Stimulated activated CD8-positive, alpha-beta memory T cell treated with anti-CD3 and anti-CD28 coated beads, Interleukin-2, amount 100 ng/mL, for 1 hour (primary cell): ENCODE data around the gene DNAH6.
"Not testable (repeated sequence)": the region's sequence is repeated elsewhere in the genome, so short reads cannot be mapped to it uniquely, and the experiment has no call there.

Experiments
- DNase-seq, 2 donors: peaks; one replicate each; pipeline ENCODE4 v3.0.0-alpha.2; 2020; ENCODE audit warnings: low read depth in 2 of 2

The DNAH6 gene

DNA sequence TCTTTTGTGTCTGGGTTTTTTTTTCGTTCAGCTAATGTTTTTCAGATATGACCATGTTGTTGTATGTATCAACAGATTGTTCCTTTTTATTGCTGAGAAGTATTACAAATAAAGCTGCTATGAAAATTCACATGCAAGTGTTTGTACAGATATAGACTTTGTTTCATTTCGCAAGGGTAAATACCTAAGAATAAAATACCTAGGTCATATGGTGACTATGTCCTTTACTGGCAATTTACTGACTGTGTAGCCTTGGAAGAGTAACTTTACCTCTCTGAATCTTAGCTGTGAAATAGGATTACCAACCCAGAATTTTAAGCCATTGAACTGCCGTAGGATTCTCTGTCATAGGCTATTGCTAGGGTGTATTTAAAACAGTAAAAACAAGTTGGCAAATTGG lies 19.0 kb upstream of the DNAH6 start:
- no peak for DNase-seq

- no peak for DNase-seq
Observed at GRCh38 chr2:84498150-84498799, 18.0 kb upstream of the DNAH6 start.

DNA sequence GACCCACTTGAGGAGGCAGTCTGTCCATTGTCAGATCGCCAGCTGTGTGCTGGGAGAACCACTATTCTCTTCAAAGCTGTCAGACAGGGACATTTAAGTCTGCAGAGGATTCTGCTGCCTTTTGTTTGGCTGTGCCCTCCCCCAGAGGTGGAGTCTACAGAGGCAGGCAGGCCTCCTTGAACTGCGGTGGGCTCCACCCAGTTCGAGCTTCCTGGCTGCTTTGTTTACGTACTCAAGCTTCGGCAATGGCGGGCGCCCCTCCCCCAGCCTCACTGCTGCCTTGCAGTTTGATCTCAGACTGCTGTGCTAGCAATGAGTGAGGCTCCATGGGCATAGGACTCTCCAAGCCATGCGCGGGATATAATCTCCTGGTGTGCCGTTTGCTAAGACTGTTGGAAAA lies 5.3 kb upstream of the DNAH6 start:
- DNase-seq = not testable (repeated sequence)

DNA sequence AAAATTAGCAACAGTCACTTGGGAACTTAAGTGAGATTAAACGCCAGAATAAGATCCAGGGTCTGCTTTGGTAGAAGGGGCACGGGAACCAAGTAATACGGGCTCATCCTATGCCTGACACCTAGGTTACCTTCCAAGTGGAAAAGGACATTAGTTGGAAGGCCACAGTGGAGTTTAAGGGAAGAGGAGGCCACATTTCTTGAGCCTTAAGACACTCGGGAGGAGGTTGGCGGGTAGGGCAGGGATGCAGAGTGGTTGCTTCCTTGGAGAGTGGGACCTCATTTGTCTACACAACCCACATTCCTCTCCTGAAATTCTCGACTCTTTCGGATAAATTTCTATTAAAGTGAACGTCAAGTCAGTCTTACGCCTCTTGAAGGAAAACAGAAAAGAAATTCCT lies 510 bp upstream of the DNAH6 start:
- no peak for DNase-seq

GRCh38 chr2:84519332-84519957 lies 3.1 kb downstream of the DNAH6 start:
- DNase-seq = no peak

GRCh38 chr2:84526562-84526961 lies 10.3 kb downstream of the DNAH6 start:
- no peak for DNase-seq

DNA sequence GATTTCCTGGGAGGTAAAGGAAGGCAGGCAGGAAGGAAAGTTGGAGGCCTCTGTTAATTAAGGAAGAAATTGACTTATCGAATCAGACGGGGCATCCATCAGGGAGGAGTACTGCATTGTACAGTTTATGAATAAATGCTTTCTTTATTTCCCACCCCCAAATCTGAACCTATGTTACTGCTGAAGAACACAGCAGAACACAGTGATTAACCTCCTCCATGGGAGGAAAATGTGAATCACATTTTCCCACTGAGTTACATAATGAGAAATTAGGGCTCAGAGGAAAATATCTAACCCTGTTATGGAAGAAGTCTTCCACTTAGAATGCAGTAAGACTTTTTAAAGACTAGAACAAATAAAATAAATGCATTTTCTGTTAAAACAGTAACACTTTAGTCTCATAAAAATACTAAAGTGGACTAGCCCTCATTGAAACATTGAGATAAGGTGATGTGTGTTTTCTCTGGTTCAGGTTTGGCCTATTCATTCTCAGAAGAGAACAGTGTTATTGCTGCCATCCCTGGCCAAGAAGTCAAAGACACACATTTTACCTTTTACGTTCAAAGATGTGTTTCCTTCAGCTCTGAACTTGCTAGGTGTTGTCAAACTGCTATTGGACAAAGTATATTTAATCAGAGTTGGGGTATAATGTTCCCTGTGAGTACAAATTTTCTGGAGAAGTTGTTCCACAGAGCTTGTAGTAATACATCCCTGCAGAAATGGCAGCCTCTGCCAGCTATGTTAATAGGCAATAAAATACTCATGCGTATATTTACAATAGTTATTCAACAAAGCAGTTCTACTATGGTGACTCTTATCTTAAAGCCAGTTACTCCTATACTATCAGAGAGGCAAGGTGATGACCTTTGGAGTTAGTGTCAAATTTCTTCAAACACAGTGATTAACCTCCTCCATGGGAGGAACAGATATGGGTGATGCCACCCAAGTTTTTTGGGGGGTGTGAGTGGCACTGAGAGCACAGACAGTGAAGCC lies 11.1 kb downstream of the DNAH6 start:
- no peak for DNase-seq

- DNase-seq = no peak
Observed at GRCh38 chr2:84532291-84532690, 16.0 kb downstream of the DNAH6 start.

DNA sequence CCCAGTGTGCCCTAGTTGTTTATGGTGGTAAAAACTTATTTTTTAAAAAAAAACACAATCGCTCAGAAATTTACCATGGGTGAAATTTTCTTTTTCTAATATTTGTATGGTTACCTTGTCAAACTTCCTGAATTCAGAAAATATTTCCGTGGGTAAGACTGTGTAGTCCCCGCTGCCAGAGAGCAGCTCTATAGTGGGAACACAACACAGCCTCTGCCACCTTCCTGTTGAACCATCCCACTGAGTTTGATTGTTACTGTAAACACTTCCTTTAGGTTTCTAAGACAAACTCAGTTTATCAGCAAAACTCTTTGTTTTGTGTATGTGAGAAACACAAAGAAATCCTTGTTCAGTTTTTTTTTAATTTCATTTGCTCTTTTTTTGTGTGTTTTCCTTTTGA lies 17.9 kb downstream of the DNAH6 start:
- DNase-seq = no peak

DNA sequence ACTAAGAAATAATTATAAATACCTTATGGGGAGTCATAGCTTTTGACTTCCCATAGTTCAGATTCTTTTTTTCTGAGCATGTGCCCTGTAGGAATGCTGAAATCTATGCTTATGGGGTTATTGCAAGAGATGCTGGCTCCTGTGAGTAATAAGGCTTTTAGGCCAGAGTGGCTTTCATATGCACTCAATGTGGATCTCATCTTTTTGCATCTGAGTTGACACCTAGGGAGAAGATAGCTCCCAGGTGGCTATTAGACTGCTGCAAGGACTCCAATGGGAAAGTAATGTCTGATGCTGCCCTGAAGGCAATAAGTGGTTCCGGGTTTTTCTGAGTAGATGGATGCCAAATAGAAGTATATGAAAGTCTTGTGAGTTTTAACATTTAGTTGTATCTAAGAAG lies 21.0 kb downstream of the DNAH6 start:
- no peak for DNase-seq

DNA sequence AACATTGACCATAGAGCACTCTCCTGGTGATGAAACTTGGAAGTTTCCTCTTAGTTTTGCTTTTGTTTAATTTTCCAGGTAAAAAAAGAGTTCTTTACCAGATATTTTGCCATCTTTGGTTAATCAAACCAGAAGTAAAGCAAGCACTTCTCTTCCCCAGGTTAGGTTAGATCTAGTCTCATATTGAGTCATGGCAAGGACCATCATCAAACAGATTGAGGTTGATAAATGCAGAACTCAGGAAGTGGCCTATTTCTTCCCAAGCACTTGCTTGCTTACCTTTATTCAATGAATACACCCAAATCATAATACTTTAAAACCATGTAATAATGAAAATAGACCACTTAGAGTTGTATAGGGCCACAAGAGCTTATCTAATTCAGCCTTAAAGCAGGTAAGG lies 23.4 kb downstream of the DNAH6 start:
- DNase-seq = no peak

- DNase-seq = no peak
Observed at GRCh38 chr2:84545005-84545404, 28.7 kb downstream of the DNAH6 start.

GRCh38 chr2:84546551-84546950 lies 30.3 kb downstream of the DNAH6 start:
- no peak for DNase-seq

- no peak for DNase-seq
Observed at GRCh38 chr2:84548303-84548702, 32.0 kb downstream of the DNAH6 start.

- no peak for DNase-seq
Observed at GRCh38 chr2:84550916-84551315, 34.6 kb downstream of the DNAH6 start.

- not testable (repeated sequence) for DNase-seq
Observed at GRCh38 chr2:84551526-84551925, 35.2 kb downstream of the DNAH6 start.

DNA sequence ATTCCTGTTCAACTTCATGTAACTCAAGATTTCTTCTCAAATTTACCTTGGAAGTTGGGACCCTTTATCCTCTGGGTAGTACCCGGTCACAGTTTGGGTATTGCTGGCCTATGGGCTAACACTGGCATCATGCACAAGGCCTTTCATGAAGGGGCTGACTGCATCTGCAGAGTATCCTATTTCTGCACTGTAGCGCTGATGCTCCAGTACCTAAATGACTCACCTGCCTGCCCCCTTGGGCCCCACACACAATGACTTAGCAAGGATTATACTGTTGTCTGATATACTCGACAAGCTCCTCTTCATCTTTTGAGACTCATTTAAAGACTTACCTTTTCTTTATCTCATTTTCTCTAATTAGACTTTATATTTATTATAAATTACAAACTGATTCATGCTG lies 39.9 kb downstream of the DNAH6 start:
- no peak for DNase-seq

DNA sequence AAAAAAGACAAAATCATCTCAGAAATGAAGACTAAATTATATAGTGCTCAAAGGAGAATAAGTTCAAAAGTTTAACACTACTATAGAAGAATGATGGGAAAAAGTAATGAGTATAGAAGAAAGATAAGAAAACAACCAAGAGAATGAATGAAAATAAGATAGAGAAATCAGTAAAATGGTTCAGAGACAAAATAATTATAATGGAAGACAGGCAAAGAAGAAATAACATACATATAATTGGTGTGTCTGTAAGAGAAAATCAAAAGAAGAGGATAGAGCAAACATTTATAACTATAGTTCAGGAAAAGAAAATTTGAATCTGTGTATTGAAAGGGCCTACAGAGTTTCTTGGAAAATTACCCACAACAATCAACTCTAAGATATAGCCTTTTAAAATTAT lies 43.5 kb downstream of the DNAH6 start:
- no peak for DNase-seq

- no peak for DNase-seq
Observed at GRCh38 chr2:84579661-84580060, 63.4 kb downstream of the DNAH6 start.

GRCh38 chr2:84603911-84604310 lies 87.6 kb downstream of the DNAH6 start:
- DNase-seq = no peak

GRCh38 chr2:84613082-84613481 lies 96.8 kb downstream of the DNAH6 start:
- no peak for DNase-seq

- DNase-seq = no peak
Observed at GRCh38 chr2:84619794-84620371, 103.6 kb downstream of the DNAH6 start.
